ENCODE measurements around the gene CPSF3.

- TF ChIP-seq CTCF (IDR thresholded peaks at IDR 0.05) = no peak
- TF ChIP-seq EZH2 (IDR thresholded peaks at IDR 0.05) = no peak
Observed at GRCh38 chr2:9477914-9478313, 54.5 kb downstream of the CPSF3 start.
